Mesothelial cell of epicardium (in vitro differentiated cells): ENCODE data around the gene SULF2. TPM values are rescaled to one million over a fixed set of nuclear protein-coding genes. Genes with fewer than 3 reads are reported as not detected.

Experiments used
- DNase-seq, 2 experiments: peaks; one replicate each; pipeline ENCODE4 v3.0.0; 2021; ENCODE audit warnings: low spot score in 2 of 2; ENCODE audit not compliant: unreplicated experiment in 2 of 2
- H3K27ac Mint-ChIP-seq: 2 replicates; pipeline ENCODE4 v1.8.0; 2021; ENCODE audit warnings: mixed read lengths
- H3K27me3 Mint-ChIP-seq: 2 replicates; pipeline ENCODE4 v1.8.0; 2021; ENCODE audit warnings: low read depth, mixed read lengths
- H3K36me3 Mint-ChIP-seq: 2 replicates; pipeline ENCODE4 v1.8.0; 2021; ENCODE audit warnings: mixed read lengths
- H3K4me1 Mint-ChIP-seq: 2 replicates; pipeline ENCODE4 v1.8.0; 2021; ENCODE audit warnings: mixed read lengths
- H3K4me3 Mint-ChIP-seq: 2 replicates; pipeline ENCODE4 v1.8.0; 2021; ENCODE audit warnings: mild to moderate bottlenecking, moderate library complexity, mixed read lengths
- H3K9me3 Mint-ChIP-seq: 2 replicates; pipeline ENCODE4 v1.8.0; 2021; ENCODE audit warnings: mixed read lengths
- total RNA-seq: library from RNA; stranded (reverse); gene quantifications from 3 replicates; pipeline ENCODE4 v1.2.1, GENCODE V29; 2021
- TF ChIP-seq, protein P1 (sequence below): fragments of 200-600 bp; sonication (generic); IDR thresholded peaks from one replicate; pipeline ENCODE4 v1.5.0; 2021; ENCODE audit warnings: antibody characterized with exemption; ENCODE audit not compliant: unreplicated experiment

SULF2 gene
- total RNA-seq, 1 donor from 2014 or later, result 77.0 TPM

DNA sequence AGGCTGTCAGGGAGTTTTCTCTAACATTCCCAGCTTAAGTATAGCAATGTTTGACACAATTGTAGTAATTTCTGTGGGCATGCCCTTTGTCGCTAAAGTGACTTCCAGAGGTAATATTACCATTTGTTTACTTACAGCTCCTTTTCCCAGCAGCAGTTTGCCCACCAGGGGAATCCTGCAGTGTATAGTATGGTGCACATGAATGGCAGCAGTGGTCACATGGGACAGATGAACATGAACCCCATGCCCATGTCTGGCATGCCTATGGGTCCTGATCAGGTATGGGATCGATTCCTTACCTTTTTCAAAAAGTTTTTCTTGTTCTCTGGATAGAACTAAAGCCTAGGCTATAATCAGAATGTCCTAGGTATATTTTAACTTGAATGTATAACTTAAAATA is 132.5 kb downstream of the SULF2 start:
- no peaks in the 10 kb centered on the region for H3K9me3 Mint-ChIP-seq
- no peak for DNase-seq
- H3K36me3 Mint-ChIP-seq, result peaks cover 25% of the 10 kb centered on the region
- peaks cover 5% of the 10 kb centered on the region for H3K4me1 Mint-ChIP-seq
- H3K27ac Mint-ChIP-seq, result no peak overlapping the region
- TF ChIP-seq, protein P1, sequence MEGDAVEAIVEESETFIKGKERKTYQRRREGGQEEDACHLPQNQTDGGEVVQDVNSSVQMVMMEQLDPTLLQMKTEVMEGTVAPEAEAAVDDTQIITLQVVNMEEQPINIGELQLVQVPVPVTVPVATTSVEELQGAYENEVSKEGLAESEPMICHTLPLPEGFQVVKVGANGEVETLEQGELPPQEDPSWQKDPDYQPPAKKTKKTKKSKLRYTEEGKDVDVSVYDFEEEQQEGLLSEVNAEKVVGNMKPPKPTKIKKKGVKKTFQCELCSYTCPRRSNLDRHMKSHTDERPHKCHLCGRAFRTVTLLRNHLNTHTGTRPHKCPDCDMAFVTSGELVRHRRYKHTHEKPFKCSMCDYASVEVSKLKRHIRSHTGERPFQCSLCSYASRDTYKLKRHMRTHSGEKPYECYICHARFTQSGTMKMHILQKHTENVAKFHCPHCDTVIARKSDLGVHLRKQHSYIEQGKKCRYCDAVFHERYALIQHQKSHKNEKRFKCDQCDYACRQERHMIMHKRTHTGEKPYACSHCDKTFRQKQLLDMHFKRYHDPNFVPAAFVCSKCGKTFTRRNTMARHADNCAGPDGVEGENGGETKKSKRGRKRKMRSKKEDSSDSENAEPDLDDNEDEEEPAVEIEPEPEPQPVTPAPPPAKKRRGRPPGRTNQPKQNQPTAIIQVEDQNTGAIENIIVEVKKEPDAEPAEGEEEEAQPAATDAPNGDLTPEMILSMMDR, result no peak
- no peak overlapping the region for H3K4me3 Mint-ChIP-seq
- no peaks in the 10 kb centered on the region for H3K27me3 Mint-ChIP-seq

DNA sequence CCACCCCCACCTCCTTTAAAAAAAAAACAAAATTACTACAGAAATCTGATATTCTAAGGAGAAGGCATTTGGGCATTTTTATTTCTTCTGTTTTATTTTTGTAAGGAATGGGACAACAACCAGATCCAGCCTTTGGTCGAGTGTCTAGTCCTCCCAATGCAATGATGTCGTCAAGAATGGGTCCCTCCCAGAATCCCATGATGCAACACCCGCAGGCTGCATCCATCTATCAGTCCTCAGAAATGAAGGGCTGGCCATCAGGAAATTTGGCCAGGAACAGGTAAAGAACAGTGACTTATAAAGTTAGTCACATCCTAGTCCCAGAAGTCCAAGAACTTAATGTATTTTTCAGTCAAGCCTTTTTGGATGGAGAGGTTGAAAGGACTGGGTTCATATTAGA is 133.0 kb downstream of the SULF2 start:
- H3K4me3 Mint-ChIP-seq, result no peak overlapping the region
- no peak overlapping the region for H3K27ac Mint-ChIP-seq
- peaks cover 26% of the 10 kb centered on the region for H3K36me3 Mint-ChIP-seq
- no peak for DNase-seq
- H3K27me3 Mint-ChIP-seq, result no peaks in the 10 kb centered on the region
- TF ChIP-seq, protein P1, result no peak
- peaks cover 5% of the 10 kb centered on the region for H3K4me1 Mint-ChIP-seq
- H3K9me3 Mint-ChIP-seq, result no peaks in the 10 kb centered on the region

DNA sequence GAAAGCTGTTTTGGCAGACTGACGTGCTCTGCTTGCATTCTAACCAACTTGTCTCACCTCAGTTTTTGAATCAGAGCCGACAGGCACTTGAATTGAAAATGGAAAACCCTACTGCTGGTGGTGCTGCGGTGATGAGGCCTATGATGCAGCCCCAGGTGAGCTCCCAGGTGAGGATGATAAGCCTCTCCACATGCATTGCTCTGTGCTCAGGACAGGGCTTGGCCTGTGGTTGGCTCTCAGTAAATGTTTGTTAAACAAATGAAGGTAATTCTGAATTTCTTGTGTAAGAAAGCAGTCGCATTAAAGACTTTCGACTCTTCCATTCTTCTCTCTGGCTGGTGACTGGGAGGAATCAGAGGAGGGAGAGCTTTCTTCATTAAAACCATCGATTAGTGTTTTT is 136.3 kb downstream of the SULF2 start:
- peaks cover 46% of the 10 kb centered on the region for H3K36me3 Mint-ChIP-seq
- no peak for DNase-seq
- TF ChIP-seq, protein P1, result no peak
- no peaks in the 10 kb centered on the region for H3K9me3 Mint-ChIP-seq
- no peaks in the 10 kb centered on the region for H3K4me1 Mint-ChIP-seq
- no peaks in the 10 kb centered on the region for H3K27me3 Mint-ChIP-seq
- peak overlapping the region; percentile 56 for H3K27ac Mint-ChIP-seq
- no peak overlapping the region for H3K4me3 Mint-ChIP-seq

GRCh38 chr20:47647994-47648393 is 137.3 kb downstream of the SULF2 start:
- Mint-ChIP-seq H3K36me3 (peaks cover 48% of the 10 kb centered on the region), H3K4me1 (no peaks in the 10 kb centered on the region), H3K9me3 (no peaks in the 10 kb centered on the region), H3K27ac (no peak overlapping the region), H3K27me3 (no peaks in the 10 kb centered on the region), H3K4me3 (no peak overlapping the region)
- TF ChIP-seq, protein P1, result no peak
- DNase-seq, result no peak

DNA sequence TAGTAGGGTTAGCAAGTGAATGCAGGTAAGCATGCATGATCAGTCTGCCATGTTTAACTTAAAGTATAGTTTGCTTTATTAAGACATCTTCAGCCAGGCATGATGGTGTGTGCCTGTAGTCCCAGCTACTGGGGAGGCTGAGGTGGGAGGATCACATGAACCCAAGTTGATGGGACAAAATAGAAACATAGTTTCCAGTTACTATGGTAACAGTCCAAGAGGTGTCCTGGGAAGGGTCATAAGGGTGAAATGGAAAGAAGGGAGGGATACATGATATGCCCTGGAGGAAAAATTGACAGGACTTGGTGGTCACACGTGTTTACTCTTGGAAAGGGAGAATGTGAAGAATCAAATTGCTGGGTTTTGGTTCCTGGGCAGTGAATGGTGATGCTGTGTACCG is 139.6 kb downstream of the SULF2 start:
- TF ChIP-seq, protein P1, result no peak
- no peak overlapping the region for H3K4me3 Mint-ChIP-seq
- H3K27ac Mint-ChIP-seq, result no peak overlapping the region
- DNase-seq, result no peak
- H3K27me3 Mint-ChIP-seq, result no peaks in the 10 kb centered on the region
- no peaks in the 10 kb centered on the region for H3K4me1 Mint-ChIP-seq
- H3K9me3 Mint-ChIP-seq, result no peaks in the 10 kb centered on the region
- peaks cover 52% of the 10 kb centered on the region for H3K36me3 Mint-ChIP-seq

DNA sequence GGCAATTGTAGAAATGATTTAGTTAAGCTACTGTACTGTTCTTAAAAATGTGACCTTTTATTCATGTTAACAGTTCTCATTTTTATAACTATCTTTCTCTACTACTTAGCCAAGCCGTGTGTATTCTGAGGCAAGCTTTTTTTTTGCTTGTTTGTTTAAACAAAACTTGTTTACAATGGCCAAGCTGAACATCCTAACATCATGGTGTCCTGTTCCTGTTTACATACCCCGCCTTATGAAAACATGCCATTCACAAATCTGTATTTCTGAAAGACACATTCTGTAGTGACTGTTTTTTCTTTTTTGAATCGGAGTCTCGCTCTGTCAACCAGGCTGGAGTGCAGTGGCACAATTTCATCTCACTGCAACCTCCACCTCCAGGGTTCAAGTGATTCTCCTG is 142.7 kb downstream of the SULF2 start:
- TF ChIP-seq, protein P1, result no peak
- no peaks in the 10 kb centered on the region for H3K27me3 Mint-ChIP-seq
- H3K4me3 Mint-ChIP-seq, result no peak overlapping the region
- H3K27ac Mint-ChIP-seq, result no peak overlapping the region
- peaks cover 57% of the 10 kb centered on the region for H3K36me3 Mint-ChIP-seq
- H3K4me1 Mint-ChIP-seq, result no peaks in the 10 kb centered on the region
- H3K9me3 Mint-ChIP-seq, result no peaks in the 10 kb centered on the region
- DNase-seq, result no peak
